Fibroblast of lung (primary cell): ENCODE measurements around the gene CNTNAP5. TPM values are rescaled to one million over a fixed set of nuclear protein-coding genes. Genes with fewer than 3 reads are reported as not detected.

Experiments used
- DNase-seq, 2 donors: peaks; one replicate each; pipeline versions ENCODE4 v3.0.0 to v3.0.0-alpha.2; 2010; ENCODE audit warnings: low read depth in 2 of 2
- H2AFZ ChIP-seq: 2 replicates; pipeline ENCODE4 v1.5.1; 2012; ENCODE audit warnings: low read length, control low read depth, inconsistent platforms
- H3K27ac ChIP-seq: 2 replicates; pipeline ENCODE4 v1.5.1; 2011; ENCODE audit warnings: low read length, control low read depth; ENCODE audit not compliant: insufficient read depth
- H3K27me3 ChIP-seq: 2 replicates; pipeline ENCODE4 v1.5.1; 2011; ENCODE audit warnings: mild to moderate bottlenecking, low read length; ENCODE audit not compliant: control insufficient read depth, insufficient read depth
- H3K36me3 ChIP-seq: 2 replicates; pipeline ENCODE4 v1.5.1; 2011; ENCODE audit warnings: low read length; ENCODE audit not compliant: control insufficient read depth, insufficient read depth
- H3K4me1 ChIP-seq: 2 replicates; pipeline ENCODE4 v1.5.1; 2011; ENCODE audit warnings: low read length; ENCODE audit not compliant: control insufficient read depth, insufficient read depth; ENCODE audit errors: extremely low read depth
- H3K4me2 ChIP-seq: 2 replicates; pipeline ENCODE4 v1.5.1; 2011; ENCODE audit warnings: low read length, control low read depth; ENCODE audit not compliant: insufficient read depth; ENCODE audit errors: extremely low read depth
- H3K4me3 ChIP-seq, 4 experiments: fragments of 200-600 bp in 1 of 4; sonication (generic) in 1 of 4; replicated peaks in 1 of 4; 2 replicates each; pipeline ENCODE4 v1.5.1; 2011 to 2016; ENCODE audit warnings: low read length in 4 of 4, low read depth in 3 of 4, mild to moderate bottlenecking in 3 of 4, control low read depth in 2 of 4, inconsistent platforms in 1 of 4, mixed read lengths in 1 of 4; ENCODE audit not compliant: insufficient read depth in 1 of 4; ENCODE audit errors: control extremely low read depth in 1 of 4
- H3K79me2 ChIP-seq: 2 replicates; pipeline ENCODE4 v1.5.1; 2012; ENCODE audit warnings: mild to moderate bottlenecking, low read length, inconsistent platforms; ENCODE audit not compliant: control insufficient read depth, insufficient read depth
- H3K9ac ChIP-seq: 2 replicates; pipeline ENCODE4 v1.5.1; 2011; ENCODE audit warnings: mild to moderate bottlenecking, low read length, control low read depth; ENCODE audit not compliant: insufficient read depth
- H3K9me3 ChIP-seq: 2 replicates; pipeline ENCODE4 v1.5.1; 2012; ENCODE audit warnings: low read depth, low read length; ENCODE audit not compliant: control insufficient read depth, insufficient read depth
- H4K20me1 ChIP-seq: 2 replicates; pipeline ENCODE4 v1.5.1; 2011; ENCODE audit warnings: low read length; ENCODE audit not compliant: control insufficient read depth, insufficient read depth; ENCODE audit errors: extremely low read depth
- EZH2 ChIP-seq: IDR thresholded peaks from 2 replicates; pipeline ENCODE4 v1.5.1; 2012; ENCODE audit warnings: low read length, control low read depth, mild to moderate bottlenecking; ENCODE audit errors: missing control alignments
- polyA plus RNA-seq, 2 donors: library from polyadenylated mRNA; depleted of rRNA in 1 of 2; stranded (reverse) in 1 of 2; unstranded in 1 of 2; fragments of >200 nt; gene quantifications; 2 replicates each; pipeline ENCODE4 v1.2.1, GENCODE V29; 2011 to 2012; ENCODE audit warnings: missing spikeins in 1 of 2
- total RNA-seq: library from RNA; depleted of rRNA; stranded (reverse); fragments of >200 nt; gene quantifications from 2 replicates; pipeline ENCODE4 v1.2.1, GENCODE V29; 2014
- TF ChIP-seq, protein P1 (sequence below), 2 donors: IDR thresholded peaks in 1 of 2; conservative IDR thresholded peaks in 1 of 2; 1 replicate in 1 of 2; 2 replicates in 1 of 2; pipeline ENCODE4 v1.5.1; 2011 to 2012; ENCODE audit warnings: low read length in 2 of 2, control low read depth in 1 of 2, inconsistent platforms in 1 of 2, low read depth in 1 of 2, mild to moderate bottlenecking in 1 of 2

The CNTNAP5 gene
- total and polyA plus RNA-seq, 2 donors (not counting 1 experiment from before 2014, with no cell fraction given): not detected

DNA sequence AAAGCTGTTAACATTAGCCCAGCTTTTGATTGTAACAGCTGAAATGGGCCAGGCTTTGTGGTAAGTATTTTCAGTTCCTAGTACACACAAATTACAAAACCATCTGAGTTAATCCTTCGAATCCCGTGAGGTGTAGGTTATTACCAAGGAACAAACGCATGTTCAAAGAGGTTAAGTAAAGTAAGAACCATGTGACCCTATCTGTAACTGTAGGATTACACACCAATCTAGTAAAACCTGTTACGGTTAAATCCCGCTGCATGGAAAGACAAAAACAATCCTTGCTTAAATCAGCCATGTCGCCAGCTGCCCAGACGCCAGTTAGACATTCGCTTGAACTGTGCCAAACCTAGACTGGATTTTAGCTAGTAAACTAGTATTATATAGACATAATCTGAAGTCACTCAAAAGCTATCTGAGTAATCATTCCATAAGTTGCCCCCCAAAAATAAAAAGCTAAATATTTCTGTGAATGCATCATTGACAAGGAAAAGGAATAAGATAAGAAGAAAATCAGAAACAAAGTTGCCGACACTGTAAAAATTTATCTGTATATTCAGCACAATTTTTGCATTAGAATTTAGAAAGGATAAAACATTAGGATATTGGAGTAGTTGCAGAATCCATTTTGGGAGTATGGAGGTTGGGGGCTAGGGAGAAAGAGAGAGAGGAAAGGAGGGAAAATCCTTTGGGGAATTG, 638.0 kb downstream of the CNTNAP5 start:
- no peaks in the 10 kb centered on the region for H3K4me1 ChIP-seq
- H3K9me3 ChIP-seq: no peaks in the 10 kb centered on the region
- DNase-seq: no peak
- H3K9ac ChIP-seq: no peak overlapping the region
- no peak overlapping the region for H3K27ac ChIP-seq
- H3K36me3 ChIP-seq: no peaks in the 10 kb centered on the region
- H2AFZ ChIP-seq: no peak overlapping the region
- H3K27me3 ChIP-seq: no peaks in the 10 kb centered on the region
- no peak overlapping the region for H3K4me2 ChIP-seq
- no peak for TF ChIP-seq EZH2
- TF ChIP-seq, protein P1, sequence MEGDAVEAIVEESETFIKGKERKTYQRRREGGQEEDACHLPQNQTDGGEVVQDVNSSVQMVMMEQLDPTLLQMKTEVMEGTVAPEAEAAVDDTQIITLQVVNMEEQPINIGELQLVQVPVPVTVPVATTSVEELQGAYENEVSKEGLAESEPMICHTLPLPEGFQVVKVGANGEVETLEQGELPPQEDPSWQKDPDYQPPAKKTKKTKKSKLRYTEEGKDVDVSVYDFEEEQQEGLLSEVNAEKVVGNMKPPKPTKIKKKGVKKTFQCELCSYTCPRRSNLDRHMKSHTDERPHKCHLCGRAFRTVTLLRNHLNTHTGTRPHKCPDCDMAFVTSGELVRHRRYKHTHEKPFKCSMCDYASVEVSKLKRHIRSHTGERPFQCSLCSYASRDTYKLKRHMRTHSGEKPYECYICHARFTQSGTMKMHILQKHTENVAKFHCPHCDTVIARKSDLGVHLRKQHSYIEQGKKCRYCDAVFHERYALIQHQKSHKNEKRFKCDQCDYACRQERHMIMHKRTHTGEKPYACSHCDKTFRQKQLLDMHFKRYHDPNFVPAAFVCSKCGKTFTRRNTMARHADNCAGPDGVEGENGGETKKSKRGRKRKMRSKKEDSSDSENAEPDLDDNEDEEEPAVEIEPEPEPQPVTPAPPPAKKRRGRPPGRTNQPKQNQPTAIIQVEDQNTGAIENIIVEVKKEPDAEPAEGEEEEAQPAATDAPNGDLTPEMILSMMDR (conservative IDR thresholded peaks at IDR 0.05 in 1 of 2, IDR thresholded peaks at IDR 0.05 in 1 of 2; ENCODE audit: low read depth in 1 of 2, low read length in 2 of 2): no peak
- no peak overlapping the region for H3K4me3 ChIP-seq
- no peaks in the 10 kb centered on the region for H3K79me2 ChIP-seq
- H4K20me1 ChIP-seq: no peaks in the 10 kb centered on the region

- Histone ChIP-seq H3K9me3 (no peaks in the 10 kb centered on the region), H3K27ac (no peak overlapping the region), H3K4me1 (no peaks in the 10 kb centered on the region), H3K27me3 (no peaks in the 10 kb centered on the region), H2AFZ (no peak overlapping the region), H3K9ac (no peak overlapping the region), H3K4me2 (no peak overlapping the region), H4K20me1 (no peaks in the 10 kb centered on the region), H3K4me3 (no peak overlapping the region), H3K36me3 (no peaks in the 10 kb centered on the region), H3K79me2 (no peaks in the 10 kb centered on the region)
- TF ChIP-seq EZH2: no peak
- TF ChIP-seq, protein P1 (conservative IDR thresholded peaks at IDR 0.05 in 1 of 2, IDR thresholded peaks at IDR 0.05 in 1 of 2; ENCODE audit: low read depth in 1 of 2, low read length in 2 of 2): no peak
- DNase-seq: no peak
Observed at GRCh38 chr2:124663645-124663997, 638.5 kb downstream of the CNTNAP5 start.

- Histone ChIP-seq H3K36me3 (no peaks in the 10 kb centered on the region), H3K4me1 (no peaks in the 10 kb centered on the region), H3K27ac (no peak overlapping the region), H2AFZ (no peak overlapping the region), H3K79me2 (no peaks in the 10 kb centered on the region), H3K27me3 (no peaks in the 10 kb centered on the region), H3K9me3 (no peaks in the 10 kb centered on the region), H3K4me3 (no peak overlapping the region), H3K4me2 (no peak overlapping the region), H4K20me1 (no peaks in the 10 kb centered on the region), H3K9ac (no peak overlapping the region)
- DNase-seq: no peak
- no peak for TF ChIP-seq EZH2
- TF ChIP-seq, protein P1 (conservative IDR thresholded peaks at IDR 0.05 in 1 of 2, IDR thresholded peaks at IDR 0.05 in 1 of 2; ENCODE audit: low read depth in 1 of 2, low read length in 2 of 2): no peak
Observed at GRCh38 chr2:124664363-124664762, 639.3 kb downstream of the CNTNAP5 start.
